GM12873 (cell line): ENCODE data around the gene MAP3K5.

Source experiments
- TF ChIP-seq, protein P1 (sequence below): IDR thresholded peaks from 2 replicates; pipeline ENCODE4 v1.5.1; 2012; ENCODE audit warnings: low read depth, mild to moderate bottlenecking, moderate library complexity, low read length, control low read depth; ENCODE audit not compliant: insufficient read depth; ENCODE audit errors: missing control alignments

The MAP3K5 gene

DNA sequence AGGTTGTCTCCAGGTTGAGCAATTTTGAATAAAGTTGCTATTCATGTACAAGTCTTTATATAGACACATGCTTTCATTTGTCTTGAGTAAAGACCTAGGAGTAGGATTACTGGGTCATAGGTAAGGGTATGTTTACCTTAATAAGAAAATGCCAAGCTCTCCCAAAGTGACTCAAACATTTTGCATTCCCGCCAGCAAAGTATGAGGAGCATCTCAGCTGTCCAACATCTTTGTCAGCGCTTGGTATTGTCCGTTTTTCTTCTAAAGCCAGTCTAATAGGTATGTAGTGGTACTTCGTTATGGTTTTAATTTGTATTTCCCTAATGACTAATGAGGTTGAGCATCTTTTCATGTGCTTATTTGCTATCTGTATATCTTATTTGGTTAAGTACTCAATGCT lies 67.2 kb downstream of the MAP3K5 start:
- TF ChIP-seq, protein P1, sequence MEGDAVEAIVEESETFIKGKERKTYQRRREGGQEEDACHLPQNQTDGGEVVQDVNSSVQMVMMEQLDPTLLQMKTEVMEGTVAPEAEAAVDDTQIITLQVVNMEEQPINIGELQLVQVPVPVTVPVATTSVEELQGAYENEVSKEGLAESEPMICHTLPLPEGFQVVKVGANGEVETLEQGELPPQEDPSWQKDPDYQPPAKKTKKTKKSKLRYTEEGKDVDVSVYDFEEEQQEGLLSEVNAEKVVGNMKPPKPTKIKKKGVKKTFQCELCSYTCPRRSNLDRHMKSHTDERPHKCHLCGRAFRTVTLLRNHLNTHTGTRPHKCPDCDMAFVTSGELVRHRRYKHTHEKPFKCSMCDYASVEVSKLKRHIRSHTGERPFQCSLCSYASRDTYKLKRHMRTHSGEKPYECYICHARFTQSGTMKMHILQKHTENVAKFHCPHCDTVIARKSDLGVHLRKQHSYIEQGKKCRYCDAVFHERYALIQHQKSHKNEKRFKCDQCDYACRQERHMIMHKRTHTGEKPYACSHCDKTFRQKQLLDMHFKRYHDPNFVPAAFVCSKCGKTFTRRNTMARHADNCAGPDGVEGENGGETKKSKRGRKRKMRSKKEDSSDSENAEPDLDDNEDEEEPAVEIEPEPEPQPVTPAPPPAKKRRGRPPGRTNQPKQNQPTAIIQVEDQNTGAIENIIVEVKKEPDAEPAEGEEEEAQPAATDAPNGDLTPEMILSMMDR, result no peak

DNA sequence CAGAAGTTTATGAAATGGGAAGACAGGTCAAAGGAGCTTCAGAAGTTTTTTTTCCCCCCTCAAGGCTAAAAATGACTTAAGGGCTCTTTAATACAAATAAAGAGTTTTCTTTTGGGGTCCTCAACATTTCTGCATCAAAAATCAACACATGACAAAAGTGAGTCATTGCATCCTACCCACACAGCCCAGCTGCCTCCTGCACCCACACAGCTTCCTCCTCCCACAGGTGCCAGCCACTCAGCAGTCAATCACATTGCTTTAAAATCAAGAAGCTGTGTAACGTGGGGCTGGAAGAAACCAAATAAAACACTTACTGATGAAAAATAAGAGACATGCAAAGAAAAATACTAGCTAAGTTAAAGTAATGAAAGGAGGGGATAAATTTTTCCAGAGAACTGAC lies 68.5 kb downstream of the MAP3K5 start:
- TF ChIP-seq, protein P1, result no peak

DNA sequence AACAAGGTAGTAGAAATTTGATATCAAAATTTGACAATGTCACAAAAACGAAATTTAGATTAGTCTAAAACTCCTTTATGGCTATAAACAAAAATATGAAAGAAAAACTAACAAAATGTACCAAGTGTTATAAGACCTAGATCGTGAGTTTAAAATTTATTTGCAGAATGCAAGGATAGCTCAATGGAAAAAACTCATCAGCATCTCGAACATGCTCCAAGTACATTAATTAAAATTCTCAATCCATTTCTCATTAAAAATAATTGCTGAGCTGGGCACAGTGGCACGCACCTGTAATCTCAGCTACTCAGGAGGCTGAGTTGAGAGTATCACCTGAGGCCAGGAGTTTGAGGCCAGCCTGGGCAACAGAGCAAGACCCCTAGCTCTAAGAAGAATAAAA lies 70.8 kb downstream of the MAP3K5 start:
- TF ChIP-seq, protein P1, result no peak

DNA sequence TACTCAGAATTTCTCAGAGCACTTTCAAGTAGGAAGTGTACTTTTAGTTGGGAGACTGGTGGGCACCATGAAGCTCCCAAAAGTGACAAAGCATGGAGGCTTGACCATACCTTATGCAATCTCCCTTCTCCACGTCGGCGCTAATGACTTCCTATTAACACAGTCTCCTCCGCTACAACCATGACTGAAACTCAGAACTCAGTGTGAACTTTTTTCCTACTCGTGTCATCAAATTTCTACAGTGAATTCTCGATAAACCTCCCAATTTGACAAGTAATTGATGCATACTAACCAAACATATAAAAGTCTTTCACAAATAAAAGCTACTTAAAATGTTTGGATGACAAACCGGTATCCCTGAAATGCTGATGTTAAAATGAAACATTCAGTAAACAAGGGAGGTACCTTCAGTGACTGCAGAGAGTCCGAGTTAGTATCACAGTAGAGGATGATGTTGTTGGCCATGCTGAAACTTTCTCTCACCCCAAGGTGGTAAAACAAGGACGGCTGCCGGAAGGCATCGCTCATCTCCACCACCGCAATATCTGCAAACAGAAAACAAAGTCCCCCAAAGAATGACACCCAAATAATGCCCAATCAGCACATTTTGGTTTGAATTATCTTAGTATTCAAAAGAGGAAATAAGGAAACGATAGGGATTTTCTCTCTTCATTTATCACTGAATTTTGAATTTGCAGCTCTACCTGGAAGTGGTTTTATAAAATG lies 72.1 kb downstream of the MAP3K5 start:
- TF ChIP-seq, protein P1, result no peak

DNA sequence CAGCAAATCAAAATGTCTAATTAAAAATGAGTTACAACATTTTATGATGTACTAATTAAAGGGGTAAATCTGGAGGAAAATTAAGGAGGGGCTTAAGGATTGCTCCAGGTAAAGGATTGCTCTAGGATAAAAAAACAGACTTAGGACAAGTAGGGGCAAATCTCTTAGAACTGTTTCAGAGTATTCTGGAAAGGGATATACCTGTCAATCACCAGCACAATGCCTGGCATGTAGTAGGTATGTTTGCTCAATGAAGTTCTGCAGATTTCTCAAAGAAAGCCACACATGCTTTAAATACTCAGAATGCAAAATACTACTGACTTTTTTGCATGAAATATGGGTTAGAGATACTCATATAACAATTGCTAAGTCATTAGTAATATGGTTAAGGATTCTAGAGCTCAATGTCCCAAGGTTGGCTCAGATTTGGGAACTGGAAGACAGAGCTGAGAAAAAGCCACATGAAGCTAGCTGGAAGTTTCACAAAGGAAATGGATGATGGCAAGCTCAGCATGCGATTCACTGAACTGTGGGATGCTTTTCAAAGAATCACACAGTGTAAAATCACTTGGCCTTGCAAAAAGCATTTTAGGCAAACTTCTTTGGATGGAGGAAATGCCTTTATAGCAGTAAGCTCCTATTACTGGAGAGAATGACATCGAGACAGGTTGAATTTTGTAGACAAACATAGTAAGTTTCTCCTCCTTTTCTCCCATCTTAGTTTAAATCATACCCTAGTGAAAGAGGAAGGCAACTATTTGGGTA lies 72.8 kb downstream of the MAP3K5 start:
- TF ChIP-seq, protein P1, result no peak

DNA sequence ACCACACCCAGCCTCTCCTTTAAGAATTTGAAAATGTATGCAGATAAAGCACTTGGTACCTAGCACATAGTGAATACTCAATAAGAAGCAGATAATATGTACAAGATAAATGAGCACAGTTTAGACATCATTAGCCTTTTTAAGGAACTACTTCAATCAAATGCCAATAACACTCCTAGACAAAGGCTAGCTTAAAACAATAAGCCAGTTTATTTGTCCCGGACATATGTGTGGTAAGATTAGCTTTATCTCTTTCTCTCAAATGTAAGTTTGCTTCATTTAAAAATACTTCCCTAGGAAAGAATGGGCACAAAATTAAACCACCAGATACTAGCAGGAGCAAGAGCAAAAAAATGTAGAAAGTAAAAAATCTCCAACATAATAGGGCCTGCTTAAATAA lies 73.8 kb downstream of the MAP3K5 start:
- TF ChIP-seq, protein P1, result no peak

DNA sequence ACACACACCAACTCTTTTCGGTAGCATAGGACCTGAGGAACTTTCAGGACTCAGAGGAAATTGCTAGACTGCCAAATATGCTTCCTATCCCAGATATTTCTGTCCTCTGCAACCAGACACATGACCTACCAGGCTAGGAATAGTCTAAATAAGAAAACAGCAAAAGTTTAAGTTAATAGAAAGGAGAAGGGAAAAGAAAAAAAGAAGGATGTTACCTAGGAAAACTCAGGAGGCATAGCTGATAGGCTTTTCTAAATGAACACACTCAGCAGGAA lies 74.6 kb downstream of the MAP3K5 start:
- TF ChIP-seq, protein P1, result no peak
